ENCODE measurements around the gene TRIM29. TPM values are rescaled to one million over a fixed set of nuclear protein-coding genes. Genes with fewer than 3 reads are reported as not detected.

TRIM29 gene
- total and polyA plus RNA-seq, 9 of the 15 experiments (the other 6 are each of a cell fraction or from before 2014, with no cell fraction given) = 0.08 to 1.4 (median 0.42) TPM; not detected in 2

DNA sequence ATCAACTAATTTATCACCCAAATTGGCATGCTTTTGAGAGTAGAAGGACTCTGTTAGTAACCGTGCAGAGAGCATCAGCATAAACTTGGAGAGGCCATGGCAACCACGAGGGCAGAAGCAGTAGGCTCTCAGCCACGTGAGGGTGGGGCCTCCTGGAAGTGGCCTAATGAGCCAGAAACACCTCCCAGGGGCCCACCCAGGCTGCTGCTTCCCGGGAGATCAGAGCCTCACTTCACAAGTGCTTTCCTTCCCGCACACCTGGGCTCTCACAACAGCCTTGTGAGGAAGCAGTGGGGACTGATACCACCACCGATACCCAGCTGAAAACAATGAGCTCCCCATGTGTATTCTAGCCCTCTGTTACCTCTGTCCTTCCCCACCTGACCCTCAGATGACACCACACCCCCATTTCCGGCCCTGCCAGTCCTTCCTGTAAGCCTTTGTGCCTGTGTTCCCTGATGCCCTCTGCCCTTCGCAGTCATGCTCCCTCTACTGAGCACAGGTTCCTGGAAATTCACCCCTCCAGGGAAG, 17.0 kb downstream of the TRIM29 start:
- Histone ChIP-seq H4K20me1 (replicated peaks; ENCODE audit: control insufficient read depth, insufficient read depth, low read length) (0 out of 2 replicates have a peak, but pooled peaks cover 10% of the 10 kb centered on the region), H2AFZ (ENCODE audit: low read depth, low read length) (no peak overlapping the region), H3K36me3 (ENCODE audit: control insufficient read depth, insufficient read depth, low read length) (no peaks in the 10 kb centered on the region), H3K9me1 (ENCODE audit: control insufficient read depth, insufficient read depth, low read length) (peaks cover 5% of the 10 kb centered on the region), H3K9me3 (replicated peaks; ENCODE audit: control insufficient read depth, insufficient read depth, low read depth, low read length) (no peaks in the 10 kb centered on the region), H3K9ac (ENCODE audit: insufficient read depth in 1 of 2, low read depth in 2 of 2, low read length in 2 of 2) (no peak overlapping the region), H3K27me3 (ENCODE audit: control insufficient read depth in 2 of 2, insufficient read depth in 2 of 2, low read length in 2 of 2) (peaks cover 0 to 20% of the 10 kb centered on the region in 2 experiments; a peak in 2 of 5 replicates), H3K27ac (ENCODE audit: extremely low read depth, low read depth, low read length) (no peak overlapping the region), H3K4me1 (replicated peaks in 1 of 2; ENCODE audit: control insufficient read depth in 2 of 2, insufficient read depth in 2 of 2, low read length in 2 of 2) (peaks cover 14 to 18% of the 10 kb centered on the region in 2 experiments; a peak in 4 of 5 replicates), H3K79me2 (ENCODE audit: control insufficient read depth, insufficient read depth, low read length) (no peaks in the 10 kb centered on the region), H3K4me2 (ENCODE audit: insufficient read depth, low read length) (no peak overlapping the region), H3K4me3 (no peak overlapping the region)
- ATAC-seq = no peak
- POLR2A ChIA-PET = no interaction called here
- CTCF ChIA-PET (ENCODE audit: low intra/inter-chr PET ratio) = no interaction called here
- no TSS peak for BruUV-seq (replicated peaks)
- in situ Hi-C loops (cut with MboI) (loop anchor here (25.0 kb wide), 1 partner anchor 459 kb away; no protein-coding TSS in a partner anchor), intact Hi-C loops (cut with micrococcal nuclease) (no loop called here)
- 5% methylated on average over 7 of the region's 8 CpGs for WGBS (ENCODE audit: insufficient coverage, low coverage, missing lambda C conversion rate)
- FAIRE-seq = no peak
- DNase-seq (ENCODE audit: extremely low read depth in 1 of 4, low spot score in 3 of 4) = no peak
- TF ChIP-seq NELFE (IDR thresholded peaks at IDR 0.05; ENCODE audit: insufficient read depth, insufficient read length) (no peak), ZEB2 (IDR thresholded peaks at IDR 0.05) (no peak), MEF2D (tag; conservative IDR thresholded peaks at IDR 0.05; ENCODE audit: low read depth) (no peak), CHD2 (IDR thresholded peaks at IDR 0.05; ENCODE audit: low read depth, low read length) (no peak), ZNF699 (CRISPR knock-in tag; IDR thresholded peaks at IDR 0.05; ENCODE audit: insufficient replicate concordance) (no peak), HSF4 (CRISPR knock-in tag; IDR thresholded peaks at IDR 0.05; ENCODE audit: borderline replicate concordance) (no peak), U2AF2 (optimal IDR thresholded peaks at IDR 0.05; ENCODE audit: low read depth, low read length) (no peak), SRSF1 (IDR thresholded peaks at IDR 0.05; ENCODE audit: low read depth, low read length) (no peak), ZNF140 (CRISPR knock-in tag; IDR thresholded peaks at IDR 0.05) (no peak), CHD4 (IDR thresholded peaks at IDR 0.05; ENCODE audit: insufficient read depth, insufficient replicate concordance, low read depth, low read length, poor library complexity, severe bottlenecking) (no peak), ZBTB2 (IDR thresholded peaks at IDR 0.05) (no peak)
